ENCODE measurements around the gene LYZL2.
"Not testable (repeated sequence)": the region's sequence is repeated elsewhere in the genome, so short reads cannot be mapped to it uniquely, and the experiment has no call there.

- TF ChIP-seq CTCF (conservative IDR thresholded peaks at IDR 0.05 in 1 of 2, IDR thresholded peaks at IDR 0.05 in 1 of 2; ENCODE audit: extremely low read depth in 1 of 2, insufficient read depth in 1 of 2, low read depth in 1 of 2, low read length in 2 of 2); EZH2 (IDR thresholded peaks at IDR 0.05; ENCODE audit: borderline replicate concordance, low read length): not testable (repeated sequence)
These were observed 32.8 kb downstream of the LYZL2 start for GRCh38 chr10:30596493-30597432.
